Activated CD8-positive, alpha-beta T cell treated with anti-CD3 and anti-CD28 coated beads, Interleukin-2, amount 10 ng/mL, durations not matched to agents 7 days and 5 days (primary cell): ENCODE measurements around the gene TRIP12. TPM values are rescaled to one million over a fixed set of nuclear protein-coding genes. Genes with fewer than 3 reads are reported as not detected.
"Not testable (repeated sequence)": the region's sequence is repeated elsewhere in the genome, so short reads cannot be mapped to it uniquely, and the experiment has no call there.

Experiments
- ATAC-seq: fragments of 150-1000 bp; cut with Tn5 transposase; one replicate; pipeline ENCODE4 v1.10.0; 2021; ENCODE audit warnings: moderate library complexity
- CTCF ChIA-PET: fragments of 350-600 bp; sonication (Branson Sonifier 250); formaldehyde crosslinking; loops from one replicate; lab custom pipeline; 2021; ENCODE audit warnings: antibody characterized with exemption; lab: Charles Lee
- POLR2A ChIA-PET: fragments of 350-600 bp; sonication (Branson Sonifier 250); formaldehyde crosslinking; loops from one replicate; lab custom pipeline; 2021; ENCODE audit warnings: antibody characterized with exemption; lab: Charles Lee
- DNase-seq: peaks from one replicate; pipeline ENCODE4 v3.0.0-alpha.2; 2020
- H3K27ac Mint-ChIP-seq: one replicate; pipeline ENCODE4 v1.8.0; 2021; ENCODE audit warnings: mild to moderate bottlenecking, mixed read lengths
- H3K27me3 Mint-ChIP-seq: one replicate; pipeline ENCODE4 v1.8.0; 2021; ENCODE audit warnings: low read depth, mixed read lengths
- H3K36me3 Mint-ChIP-seq: one replicate; pipeline ENCODE4 v1.8.0; 2021; ENCODE audit warnings: low read depth, mixed read lengths
- H3K4me1 Mint-ChIP-seq: one replicate; pipeline ENCODE4 v1.8.0; 2021; ENCODE audit warnings: low read depth, mixed read lengths
- H3K4me3 Mint-ChIP-seq: one replicate; pipeline ENCODE4 v1.8.0; 2021; ENCODE audit warnings: mild to moderate bottlenecking, mixed read lengths
- H3K9me3 Mint-ChIP-seq: one replicate; pipeline ENCODE4 v1.8.0; 2022; ENCODE audit warnings: mixed read lengths; ENCODE audit not compliant: insufficient read depth
- total RNA-seq, 2 experiments: library from RNA; stranded (reverse); gene quantifications; one replicate each; pipeline ENCODE4 v1.2.3, GENCODE V29; 2021

Gene TRIP12
- total RNA-seq, 2 experiments from 2014 or later, result 221 to 229 TPM

- DNase-seq (no peak), ATAC-seq (no peak)
- ChIA-PET POLR2A (no interaction called here), CTCF (no interaction called here)
- Mint-ChIP-seq H3K4me3 (no peak overlapping the region), H3K36me3 (peaks cover 31% of the 10 kb centered on the region), H3K27me3 (no peaks in the 10 kb centered on the region), H3K4me1 (peaks cover 55% of the 10 kb centered on the region), H3K27ac (no peak overlapping the region), H3K9me3 (no peaks in the 10 kb centered on the region)
Measured at GRCh38 chr2:229914171-229914570, 7.6 kb downstream of the TRIP12 start.

- peak; percentile 58 for ATAC-seq
- peaks cover 25% of the 10 kb centered on the region for H3K36me3 Mint-ChIP-seq
- H3K4me3 Mint-ChIP-seq, result no peak overlapping the region
- ChIA-PET CTCF (interaction anchor here (0.7 to 4.5 kb wide), 21 partner anchors 9 to 156 kb away, joined by 3 to 81 read pairs (median 4); partner anchors contain the start of gene TRIP12), POLR2A (interaction anchor here (1.1 kb wide), 1 partner anchor 9 kb away, joined by 3 read pairs; no protein-coding TSS in a partner anchor)
- DNase-seq, result peak; percentile 30
- H3K27me3 Mint-ChIP-seq, result no peaks in the 10 kb centered on the region
- H3K4me1 Mint-ChIP-seq, result peaks cover 42% of the 10 kb centered on the region
- no peak overlapping the region for H3K27ac Mint-ChIP-seq
- no peaks in the 10 kb centered on the region for H3K9me3 Mint-ChIP-seq
Measured at GRCh38 chr2:229910832-229911412, 10.9 kb downstream of the TRIP12 start.

DNA sequence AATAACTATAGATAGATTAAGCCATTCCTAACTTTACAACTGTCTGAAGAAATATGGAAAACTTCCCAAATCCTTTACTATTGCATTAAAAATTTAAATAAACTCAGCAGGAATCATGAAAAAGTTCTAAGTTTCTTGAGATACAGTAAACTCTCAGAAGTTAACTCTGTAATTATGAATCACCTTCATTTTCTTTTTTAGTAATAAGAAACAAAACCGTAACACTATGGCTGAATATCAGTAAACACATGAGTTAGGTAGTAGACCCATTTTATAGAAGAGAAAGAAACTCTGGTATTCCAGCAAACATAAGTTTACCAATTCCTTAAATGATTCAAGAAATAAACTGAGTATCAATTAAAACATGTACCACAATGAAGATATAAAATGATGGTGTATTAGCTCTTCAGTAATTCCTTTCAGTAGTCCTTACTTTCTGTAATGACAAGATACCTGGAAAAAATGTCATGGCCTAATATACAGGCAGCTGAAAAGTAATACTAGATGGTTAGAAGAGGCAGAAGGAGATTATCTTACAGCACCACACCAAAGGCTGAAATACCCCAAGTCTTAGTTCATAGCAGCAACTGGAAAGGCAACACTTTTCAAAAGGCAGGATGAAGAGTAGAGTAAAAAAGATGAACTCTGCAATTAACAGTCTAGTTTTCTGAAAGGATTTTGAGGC is 11.5 kb downstream of the TRIP12 start:
- ChIA-PET POLR2A (no interaction called here), CTCF (interaction anchor here (0.8 to 4.5 kb wide), 13 partner anchors 8 to 129 kb away, joined by 3 to 81 read pairs (median 7); partner anchors contain the start of gene TRIP12)
- no peak for ATAC-seq
- Mint-ChIP-seq H3K4me1 (peaks cover 42% of the 10 kb centered on the region), H3K36me3 (peaks cover 28% of the 10 kb centered on the region), H3K9me3 (no peaks in the 10 kb centered on the region), H3K4me3 (no peak overlapping the region), H3K27me3 (no peaks in the 10 kb centered on the region), H3K27ac (no peak overlapping the region)
- no peak for DNase-seq

- DNase-seq (no peak), ATAC-seq (no peak)
- CTCF ChIA-PET, result interaction anchor here (2.0 kb wide), 1 partner anchor 108 kb away, joined by 6 read pairs; no protein-coding TSS in a partner anchor
- Mint-ChIP-seq H3K36me3 (peaks cover 33% of the 10 kb centered on the region), H3K4me3 (no peak overlapping the region), H3K4me1 (peaks cover 37% of the 10 kb centered on the region), H3K9me3 (no peaks in the 10 kb centered on the region), H3K27me3 (no peaks in the 10 kb centered on the region), H3K27ac (no peak overlapping the region)
- POLR2A ChIA-PET, result no interaction called here
Measured at GRCh38 chr2:229909090-229909489, 12.7 kb downstream of the TRIP12 start.

DNA sequence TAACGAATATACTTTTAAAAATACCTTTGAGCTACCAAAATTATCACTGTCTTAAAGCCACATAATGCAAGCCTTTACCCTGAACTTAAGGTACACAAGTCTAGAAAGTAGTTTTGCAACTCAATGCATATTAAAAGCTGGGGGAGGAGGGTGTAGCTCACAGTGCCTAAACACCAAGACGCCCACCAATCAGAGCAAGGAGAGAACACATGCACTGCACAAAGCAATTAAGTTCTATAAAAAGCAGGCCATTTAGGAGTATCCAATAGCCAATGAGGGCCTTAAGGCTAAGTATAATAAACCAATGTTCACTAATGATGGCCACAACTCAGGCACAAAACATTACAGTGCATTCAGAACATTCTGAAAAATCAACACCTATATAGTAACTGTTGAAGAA is 16.2 kb downstream of the TRIP12 start:
- no peak for DNase-seq
- ChIA-PET POLR2A (no interaction called here), CTCF (no interaction called here)
- H3K4me1 Mint-ChIP-seq, result peaks cover 23% of the 10 kb centered on the region
- no peaks in the 10 kb centered on the region for H3K9me3 Mint-ChIP-seq
- no peak for ATAC-seq
- H3K4me3 Mint-ChIP-seq, result no peak overlapping the region
- peaks cover 43% of the 10 kb centered on the region for H3K36me3 Mint-ChIP-seq
- no peak overlapping the region for H3K27ac Mint-ChIP-seq
- H3K27me3 Mint-ChIP-seq, result no peaks in the 10 kb centered on the region

DNA sequence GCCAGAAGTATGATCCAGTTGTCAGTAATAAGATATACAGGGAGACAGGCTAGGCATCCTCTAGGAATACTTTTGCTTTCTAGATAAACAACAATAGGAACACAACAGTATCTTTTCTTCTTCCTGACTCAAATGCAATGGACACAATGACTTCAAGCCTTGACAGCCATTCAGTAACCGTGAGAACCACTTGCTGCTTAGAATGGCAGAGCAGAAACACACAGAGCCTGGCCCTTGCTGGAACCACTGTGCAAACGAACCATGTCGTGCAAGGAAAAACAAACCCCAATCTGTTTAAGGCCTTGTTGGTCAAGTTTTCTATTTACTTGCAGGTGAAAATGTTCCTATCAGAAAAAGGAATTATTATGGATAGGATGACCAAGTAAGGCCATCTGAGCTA is 18.8 kb downstream of the TRIP12 start:
- Mint-ChIP-seq H3K4me3 (no peak overlapping the region), H3K9me3 (no peaks in the 10 kb centered on the region), H3K4me1 (peaks cover 16% of the 10 kb centered on the region), H3K27me3 (no peaks in the 10 kb centered on the region), H3K27ac (no peak overlapping the region), H3K36me3 (peaks cover 47% of the 10 kb centered on the region)
- DNase-seq, result no peak
- ATAC-seq, result no peak
- ChIA-PET POLR2A (no interaction called here), CTCF (interaction anchor here (1.5 kb wide), 1 partner anchor 8 kb away, joined by 10 read pairs; no protein-coding TSS in a partner anchor)

DNA sequence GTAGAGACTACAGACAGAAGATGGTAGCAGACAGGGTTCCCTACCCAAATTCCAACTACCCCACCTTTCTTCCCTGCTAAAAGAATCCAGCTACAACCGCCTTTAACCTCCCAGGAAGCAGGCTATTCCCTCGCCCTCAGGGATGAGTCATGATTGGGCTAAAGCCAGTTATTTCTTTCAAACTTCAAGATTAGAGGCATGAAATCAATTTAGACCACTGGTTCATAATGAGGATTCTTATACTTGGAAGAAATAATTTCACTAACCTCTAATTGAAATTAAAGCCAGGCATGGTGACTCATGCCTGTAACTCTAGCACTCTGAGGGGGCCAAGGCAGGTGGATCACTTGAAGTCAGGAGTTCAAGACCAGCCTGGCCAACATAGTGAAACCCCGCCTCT is 20.0 kb downstream of the TRIP12 start:
- peaks cover 21% of the 10 kb centered on the region for H3K4me1 Mint-ChIP-seq
- H3K9me3 Mint-ChIP-seq, result no peaks in the 10 kb centered on the region
- H3K27ac Mint-ChIP-seq, result no peak overlapping the region
- H3K27me3 Mint-ChIP-seq, result no peaks in the 10 kb centered on the region
- DNase-seq (no peak), ATAC-seq (no peak)
- peaks cover 40% of the 10 kb centered on the region for H3K36me3 Mint-ChIP-seq
- ChIA-PET CTCF (interaction anchor here (1.5 kb wide), 1 partner anchor 9 kb away, joined by 10 read pairs; no protein-coding TSS in a partner anchor), POLR2A (interaction anchor here (0.5 kb wide), 1 partner anchor 67 kb away, joined by 5 read pairs; no protein-coding TSS in a partner anchor)
- no peak overlapping the region for H3K4me3 Mint-ChIP-seq

DNA sequence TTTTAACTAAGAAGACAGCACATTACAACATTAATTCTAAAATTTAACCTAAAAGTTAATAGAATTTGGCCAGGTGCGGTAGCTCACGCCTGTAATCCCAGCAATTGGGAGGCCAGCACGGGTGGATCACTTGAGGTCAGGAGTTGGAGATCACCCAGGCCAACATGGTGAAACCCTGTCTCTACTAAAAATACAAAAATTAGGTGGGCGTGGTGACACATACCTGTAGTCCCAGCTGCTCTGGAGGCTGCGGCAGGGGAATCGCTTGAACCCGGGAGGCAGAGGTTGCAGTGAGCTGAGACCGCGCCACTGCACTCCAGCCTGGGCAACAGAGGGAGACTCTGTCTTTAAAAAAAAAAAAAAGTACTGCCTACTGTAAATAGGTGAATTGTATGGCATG is 21.3 kb downstream of the TRIP12 start:
- ATAC-seq, H3K9me3 Mint-ChIP-seq, H3K4me3 Mint-ChIP-seq, DNase-seq, POLR2A ChIA-PET, H3K27me3 Mint-ChIP-seq, H3K27ac Mint-ChIP-seq: not testable (repeated sequence)
- CTCF ChIA-PET, result interaction anchor here (0.6 to 2.6 kb wide), 2 partner anchors 11 to 220 kb away, joined by 3 to 17 read pairs; no protein-coding TSS in a partner anchor
- Mint-ChIP-seq H3K4me1 (peaks cover 24% of the 10 kb centered on the region), H3K36me3 (peaks cover 39% of the 10 kb centered on the region)

DNA sequence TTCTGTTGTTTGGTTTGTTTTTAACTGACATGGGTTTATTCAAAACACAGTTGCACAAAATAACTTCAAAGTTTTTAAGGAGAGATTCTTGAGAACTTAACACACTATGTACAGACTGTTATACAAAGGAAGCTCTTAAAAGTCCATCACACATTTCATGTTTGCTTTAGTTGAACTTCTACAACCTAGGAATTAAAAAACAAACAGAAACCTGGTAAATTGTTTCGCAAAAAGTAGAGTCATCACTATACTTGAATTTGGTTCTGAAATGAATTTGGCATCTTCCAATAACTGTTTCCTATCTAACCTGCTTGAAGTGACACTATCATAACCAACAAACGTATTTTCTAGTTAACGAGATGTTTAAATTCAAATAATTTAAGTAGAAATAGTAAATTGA is 21.8 kb downstream of the TRIP12 start:
- ATAC-seq (no peak), DNase-seq (no peak)
- CTCF ChIA-PET, result interaction anchor here (0.6 to 2.6 kb wide), 2 partner anchors 11 to 220 kb away, joined by 3 to 17 read pairs; no protein-coding TSS in a partner anchor
- Mint-ChIP-seq H3K4me1 (peaks cover 23% of the 10 kb centered on the region), H3K27me3 (no peaks in the 10 kb centered on the region), H3K9me3 (no peaks in the 10 kb centered on the region), H3K36me3 (peaks cover 34% of the 10 kb centered on the region), H3K27ac (no peak overlapping the region), H3K4me3 (no peak overlapping the region)
- POLR2A ChIA-PET, result no interaction called here

DNA sequence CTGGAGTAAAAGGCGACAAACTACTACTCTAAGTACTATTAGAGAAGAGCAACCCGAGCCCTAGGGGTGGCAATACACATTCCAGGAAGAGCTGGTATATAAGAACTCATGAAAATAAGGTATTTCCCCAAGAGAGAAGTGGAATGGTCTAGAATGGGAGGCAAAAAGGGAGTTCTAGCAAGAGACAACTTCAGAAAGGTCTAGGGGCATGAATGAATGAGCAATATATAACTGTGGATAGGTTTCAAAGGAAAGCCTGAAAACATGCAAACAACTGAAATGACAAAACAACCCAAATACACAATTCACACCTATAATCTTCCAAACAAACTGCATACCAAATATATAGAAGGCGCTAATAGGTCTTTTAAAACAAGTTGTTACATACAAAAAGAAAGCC is 22.2 kb downstream of the TRIP12 start:
- no peak for DNase-seq
- H3K27ac Mint-ChIP-seq, result no peak overlapping the region
- peaks cover 23% of the 10 kb centered on the region for H3K4me1 Mint-ChIP-seq
- H3K9me3 Mint-ChIP-seq, result no peaks in the 10 kb centered on the region
- no peak overlapping the region for H3K4me3 Mint-ChIP-seq
- no peaks in the 10 kb centered on the region for H3K27me3 Mint-ChIP-seq
- ChIA-PET CTCF (interaction anchor here (1.2 to 2.6 kb wide), 2 partner anchors 12 to 99 kb away, joined by 4 to 17 read pairs; no protein-coding TSS in a partner anchor), POLR2A (no interaction called here)
- no peak for ATAC-seq
- peaks cover 31% of the 10 kb centered on the region for H3K36me3 Mint-ChIP-seq

DNA sequence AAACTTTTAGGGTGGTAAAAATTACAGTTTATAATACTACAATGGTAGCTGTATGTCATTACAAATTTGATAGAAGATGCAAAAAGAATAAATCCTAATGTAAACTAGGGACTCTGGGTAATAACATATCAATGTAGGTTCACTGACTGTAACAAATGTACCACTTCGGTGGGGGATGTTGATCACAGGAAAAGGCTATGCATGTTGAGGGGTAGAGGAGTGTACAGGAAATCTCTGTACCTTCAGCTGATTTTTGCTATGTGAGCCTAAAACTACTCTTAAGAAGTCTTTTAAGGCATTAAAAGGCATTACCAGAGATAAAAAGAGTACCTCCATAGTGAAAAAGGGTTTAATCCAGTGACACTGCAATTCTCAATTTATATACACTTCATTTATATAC is 25.0 kb downstream of the TRIP12 start:
- POLR2A ChIA-PET, result no interaction called here
- H3K9me3 Mint-ChIP-seq, result no peaks in the 10 kb centered on the region
- no peak overlapping the region for H3K27ac Mint-ChIP-seq
- CTCF ChIA-PET, result interaction anchor here (0.9 kb wide), 1 partner anchor 15 kb away, joined by 3 read pairs; no protein-coding TSS in a partner anchor
- DNase-seq (no peak), ATAC-seq (peak; percentile 58)
- H3K36me3 Mint-ChIP-seq, result peaks cover 15% of the 10 kb centered on the region
- H3K4me3 Mint-ChIP-seq, result no peak overlapping the region
- peaks cover 17% of the 10 kb centered on the region for H3K4me1 Mint-ChIP-seq
- H3K27me3 Mint-ChIP-seq, result no peaks in the 10 kb centered on the region

DNA sequence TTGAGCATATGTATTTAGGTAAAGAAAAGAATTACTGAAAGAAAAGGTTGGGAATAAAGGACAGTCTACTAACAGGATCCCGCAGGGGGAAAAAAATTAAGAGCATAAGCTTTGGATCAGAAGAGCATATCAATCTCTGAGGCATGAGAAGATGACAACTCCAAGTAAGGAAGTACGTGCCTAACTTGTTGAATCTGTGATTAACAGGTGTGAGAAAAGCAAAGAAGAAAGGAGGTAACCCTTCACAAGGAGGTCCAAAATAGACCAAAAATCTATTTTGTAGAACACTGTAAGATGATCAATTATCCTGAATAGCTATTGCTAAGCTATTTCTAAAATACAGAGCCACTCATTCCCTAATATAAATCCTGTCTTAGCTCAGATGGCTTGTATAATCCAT is 32.8 kb downstream of the TRIP12 start:
- CTCF ChIA-PET, result no interaction called here
- Mint-ChIP-seq H3K4me3 (no peak overlapping the region), H3K27ac (no peak overlapping the region), H3K36me3 (peaks cover 9% of the 10 kb centered on the region), H3K4me1 (no peaks in the 10 kb centered on the region), H3K27me3 (no peaks in the 10 kb centered on the region), H3K9me3 (no peaks in the 10 kb centered on the region)
- POLR2A ChIA-PET, result no interaction called here
- ATAC-seq (no peak), DNase-seq (no peak)
